Cardiac fibroblast (primary cell): ENCODE measurements around the gene PGP.

Experiments
- DNase-seq, 2 donors: peaks; one replicate each; pipeline versions ENCODE4 v3.0.0 to v3.0.0-alpha.2; 2010; ENCODE audit warnings: low read depth in 2 of 2
- H3K4me3 ChIP-seq, 2 donors: replicated peaks in 1 of 2; 1 replicate in 1 of 2; 2 replicates in 1 of 2; pipeline ENCODE4 v1.5.1; 2011; ENCODE audit warnings: low read depth in 2 of 2, low read length in 2 of 2, mild to moderate bottlenecking in 2 of 2, moderate library complexity in 1 of 2
- TF ChIP-seq, protein P1 (sequence below): IDR thresholded peaks from one replicate; pipeline ENCODE4 v1.5.1; 2011; ENCODE audit warnings: low read depth, mild to moderate bottlenecking, low read length, inconsistent platforms

The PGP gene

DNA sequence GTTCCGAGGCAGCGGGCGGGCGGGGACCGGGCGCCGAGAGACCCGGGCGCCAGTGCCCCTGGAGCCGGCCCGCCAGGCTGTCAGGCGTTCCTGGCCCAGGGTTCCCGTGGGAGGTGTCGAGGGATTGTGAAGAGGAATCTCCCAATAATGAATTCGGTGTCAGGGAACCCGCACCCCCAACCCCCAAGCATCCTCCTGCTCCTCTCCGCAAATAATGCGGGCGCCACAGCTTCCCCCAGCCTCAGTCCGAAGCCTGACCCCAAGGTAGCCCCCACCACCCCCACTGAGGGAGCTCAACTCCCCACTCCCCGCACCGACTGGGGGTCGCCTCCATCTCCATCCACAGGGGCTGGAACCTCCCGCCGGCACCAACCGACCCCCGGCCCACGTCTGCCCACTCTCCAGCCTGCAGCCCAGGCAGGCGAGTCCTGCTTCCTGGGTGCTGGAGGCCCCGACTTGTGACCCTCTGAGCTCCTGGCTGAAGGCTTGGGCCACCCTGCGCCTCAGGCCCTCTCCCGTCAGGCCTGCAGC is 17.6 kb downstream of the PGP start:
- TF ChIP-seq, protein P1, sequence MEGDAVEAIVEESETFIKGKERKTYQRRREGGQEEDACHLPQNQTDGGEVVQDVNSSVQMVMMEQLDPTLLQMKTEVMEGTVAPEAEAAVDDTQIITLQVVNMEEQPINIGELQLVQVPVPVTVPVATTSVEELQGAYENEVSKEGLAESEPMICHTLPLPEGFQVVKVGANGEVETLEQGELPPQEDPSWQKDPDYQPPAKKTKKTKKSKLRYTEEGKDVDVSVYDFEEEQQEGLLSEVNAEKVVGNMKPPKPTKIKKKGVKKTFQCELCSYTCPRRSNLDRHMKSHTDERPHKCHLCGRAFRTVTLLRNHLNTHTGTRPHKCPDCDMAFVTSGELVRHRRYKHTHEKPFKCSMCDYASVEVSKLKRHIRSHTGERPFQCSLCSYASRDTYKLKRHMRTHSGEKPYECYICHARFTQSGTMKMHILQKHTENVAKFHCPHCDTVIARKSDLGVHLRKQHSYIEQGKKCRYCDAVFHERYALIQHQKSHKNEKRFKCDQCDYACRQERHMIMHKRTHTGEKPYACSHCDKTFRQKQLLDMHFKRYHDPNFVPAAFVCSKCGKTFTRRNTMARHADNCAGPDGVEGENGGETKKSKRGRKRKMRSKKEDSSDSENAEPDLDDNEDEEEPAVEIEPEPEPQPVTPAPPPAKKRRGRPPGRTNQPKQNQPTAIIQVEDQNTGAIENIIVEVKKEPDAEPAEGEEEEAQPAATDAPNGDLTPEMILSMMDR: no peak
- no peak overlapping the region for H3K4me3 ChIP-seq
- no peak for DNase-seq

DNA sequence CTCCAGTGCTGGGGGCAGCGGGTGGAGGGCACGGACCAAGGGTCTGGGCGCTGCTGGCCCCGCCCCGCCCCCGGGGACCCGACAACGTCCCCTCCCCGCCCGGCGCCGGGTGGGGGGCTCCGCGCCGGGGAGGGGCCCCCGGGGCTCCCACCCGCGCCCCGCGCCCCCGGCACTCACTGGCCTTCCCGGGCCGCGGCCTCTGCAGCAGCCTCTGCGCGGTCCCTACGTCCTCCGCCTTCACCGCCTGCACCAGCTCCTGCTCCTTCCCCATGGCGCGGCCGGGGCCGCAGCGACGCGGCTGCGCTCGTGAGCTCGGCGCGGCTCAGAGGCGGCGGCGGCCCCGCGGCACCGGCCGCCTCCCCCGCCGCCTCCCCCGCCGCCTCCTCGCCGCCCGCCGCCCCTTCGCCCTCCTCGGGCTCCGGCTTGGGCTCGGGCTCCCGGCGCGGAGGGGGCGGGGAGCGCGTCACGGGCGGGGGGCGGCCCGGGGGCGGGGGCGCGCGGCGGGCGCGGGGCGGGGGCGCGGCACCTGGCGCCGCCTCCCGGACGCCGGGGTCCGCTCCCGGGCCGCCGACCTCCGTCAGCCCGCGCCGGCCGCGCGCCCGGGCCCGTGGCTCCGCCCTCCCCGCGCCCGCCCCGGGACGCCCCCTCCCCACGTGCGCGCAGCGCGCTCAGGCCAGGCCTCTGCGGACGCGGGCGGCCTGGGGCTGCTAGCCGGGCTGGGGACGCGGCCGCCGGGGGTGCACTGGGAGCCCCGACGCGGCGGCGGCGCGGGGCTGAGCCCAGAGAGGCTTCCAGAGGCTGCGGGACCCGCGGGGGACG is 18.3 kb downstream of the PGP start, which contains the start of gene CASKIN1:
TSS of gene CASKIN1 (minus strand) at position 444 of the 819 bp plus-strand sequence. CDS start at position 271, 173 bp downstream.
- TF ChIP-seq, protein P1: no peak
- DNase-seq: no peak
- peak within 1 kb of the TSS in 1 of 2 donors; percentile 28 for H3K4me3 ChIP-seq

DNA sequence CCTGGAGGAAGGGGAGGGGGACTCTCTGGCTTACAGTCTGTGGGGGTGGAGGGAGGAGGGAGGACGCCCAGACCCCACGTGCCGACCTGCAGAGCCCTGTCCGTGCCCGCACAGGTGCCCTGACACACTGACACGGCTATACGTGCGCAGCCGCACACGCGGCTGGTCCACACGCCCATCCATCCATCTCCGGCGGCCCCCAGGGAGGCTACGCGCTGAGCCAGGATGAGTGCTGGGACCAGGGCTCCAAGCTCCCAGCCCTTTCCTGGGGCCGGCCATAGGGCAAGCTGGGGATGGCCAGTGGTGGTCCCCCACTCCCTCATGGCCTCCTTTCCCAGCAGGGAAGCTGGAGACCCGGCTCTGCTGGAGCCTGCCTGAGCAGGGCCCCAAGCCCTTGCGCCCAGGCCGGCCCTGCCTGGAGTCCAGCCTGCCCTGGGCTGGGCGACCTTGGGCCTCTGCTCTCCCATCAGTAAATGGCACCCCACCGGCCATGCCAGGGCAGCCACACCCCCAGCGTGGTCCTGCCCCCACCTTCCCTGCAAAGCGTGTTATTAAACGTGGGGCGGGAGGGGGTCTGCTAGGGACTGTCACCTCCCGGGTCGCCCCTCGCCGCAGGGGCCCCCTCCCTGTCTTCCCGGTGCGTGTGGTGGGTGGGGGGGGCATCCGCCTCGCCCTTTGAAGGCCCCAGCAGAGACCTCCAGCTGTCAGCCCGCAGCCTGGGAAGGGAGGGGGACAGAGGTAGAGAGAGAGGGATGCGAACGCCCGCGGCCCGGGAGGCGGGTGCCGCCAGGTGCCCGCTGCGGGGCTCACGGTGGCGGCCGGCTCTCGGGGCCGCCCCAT is 19.1 kb downstream of the PGP start:
- no peak for DNase-seq
- H3K4me3 ChIP-seq: no peak overlapping the region
- TF ChIP-seq, protein P1: no peak

DNA sequence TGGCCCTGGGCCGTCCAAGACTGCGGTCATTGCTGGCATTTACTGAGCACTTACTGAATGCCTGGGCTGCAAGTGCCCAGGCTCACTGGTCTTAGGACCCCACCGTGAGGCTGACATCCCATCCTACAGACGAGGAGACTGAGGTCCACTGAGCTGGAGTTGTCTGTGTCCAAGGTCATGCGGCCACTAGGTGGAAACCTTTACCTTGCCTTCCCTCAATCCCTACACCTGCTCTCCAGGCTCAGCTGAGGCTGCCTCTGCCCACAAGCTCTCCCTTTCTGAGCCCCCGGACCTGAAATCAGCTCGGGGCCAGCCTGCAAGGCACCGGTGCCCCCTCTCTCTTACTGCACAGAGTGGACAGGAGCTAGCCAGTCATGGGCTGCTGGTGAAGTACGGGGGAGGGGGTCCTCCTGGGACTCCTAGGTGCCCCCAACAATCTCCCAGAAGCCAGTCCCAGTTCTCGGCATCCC is 19.8 kb downstream of the PGP start:
- H3K4me3 ChIP-seq: no peak overlapping the region
- TF ChIP-seq, protein P1: peak; percentile 37
- DNase-seq: peak; percentile 53 to 62

DNA sequence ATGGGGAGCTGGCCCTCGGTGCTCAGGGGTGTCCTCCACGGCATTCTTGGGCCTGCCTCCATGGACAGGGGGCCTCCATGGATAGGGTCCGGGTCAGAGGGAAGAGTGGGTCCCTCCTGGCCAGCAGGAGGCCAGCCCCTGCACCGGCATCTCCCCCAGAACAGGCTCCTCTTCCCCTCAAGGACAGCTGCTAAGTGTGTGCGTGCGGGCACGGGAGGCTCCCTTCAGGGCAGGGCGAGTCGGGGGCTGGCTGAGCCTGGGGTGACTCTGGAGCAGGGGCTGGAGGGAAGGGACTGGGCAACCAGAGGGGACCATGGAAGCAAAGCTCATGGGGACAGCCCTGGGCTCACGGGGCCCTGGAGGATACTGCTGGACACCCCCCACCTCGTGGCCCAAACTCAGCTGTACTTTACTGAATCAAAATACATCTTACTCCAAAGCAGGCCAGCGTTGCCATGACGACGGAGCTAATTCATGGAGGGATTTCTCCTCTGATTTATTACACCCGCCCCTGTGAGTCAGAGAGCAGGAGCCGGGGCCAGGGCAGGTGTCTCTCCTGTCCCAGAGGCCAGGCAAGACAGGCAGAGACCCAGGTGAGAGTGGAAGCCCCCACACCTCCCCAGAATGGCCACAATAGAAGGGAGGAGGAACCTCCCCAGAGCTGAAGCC is 20.3 kb downstream of the PGP start:
- no peak overlapping the region for H3K4me3 ChIP-seq
- TF ChIP-seq, protein P1: no peak
- peak in 1 of 2 donors; percentile 51 for DNase-seq

DNA sequence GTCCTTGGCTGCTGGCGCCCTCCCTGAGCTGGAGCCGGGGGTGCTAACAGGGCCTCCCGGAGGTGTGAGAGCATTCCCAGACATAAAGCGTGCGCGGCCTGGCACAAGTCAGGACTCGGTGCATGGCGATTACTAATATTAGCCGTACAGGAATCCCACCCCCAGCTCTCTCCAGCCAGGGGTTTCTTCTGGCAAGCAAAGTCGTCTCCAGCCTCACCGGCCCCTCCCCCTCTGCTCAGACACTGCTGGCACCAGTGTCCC is 23.3 kb downstream of the PGP start:
- H3K4me3 ChIP-seq: no peak overlapping the region
- DNase-seq: no peak
- TF ChIP-seq, protein P1: no peak
